GM12873 (cell line): ENCODE results near the gene NT5DC3.

ENCODE experiments used
- TF ChIP-seq, protein P1 (sequence below): IDR thresholded peaks from 2 replicates; pipeline ENCODE4 v1.5.1; 2012; ENCODE audit warnings: low read depth, mild to moderate bottlenecking, moderate library complexity, low read length, control low read depth; ENCODE audit not compliant: insufficient read depth; ENCODE audit errors: missing control alignments

Gene NT5DC3

DNA sequence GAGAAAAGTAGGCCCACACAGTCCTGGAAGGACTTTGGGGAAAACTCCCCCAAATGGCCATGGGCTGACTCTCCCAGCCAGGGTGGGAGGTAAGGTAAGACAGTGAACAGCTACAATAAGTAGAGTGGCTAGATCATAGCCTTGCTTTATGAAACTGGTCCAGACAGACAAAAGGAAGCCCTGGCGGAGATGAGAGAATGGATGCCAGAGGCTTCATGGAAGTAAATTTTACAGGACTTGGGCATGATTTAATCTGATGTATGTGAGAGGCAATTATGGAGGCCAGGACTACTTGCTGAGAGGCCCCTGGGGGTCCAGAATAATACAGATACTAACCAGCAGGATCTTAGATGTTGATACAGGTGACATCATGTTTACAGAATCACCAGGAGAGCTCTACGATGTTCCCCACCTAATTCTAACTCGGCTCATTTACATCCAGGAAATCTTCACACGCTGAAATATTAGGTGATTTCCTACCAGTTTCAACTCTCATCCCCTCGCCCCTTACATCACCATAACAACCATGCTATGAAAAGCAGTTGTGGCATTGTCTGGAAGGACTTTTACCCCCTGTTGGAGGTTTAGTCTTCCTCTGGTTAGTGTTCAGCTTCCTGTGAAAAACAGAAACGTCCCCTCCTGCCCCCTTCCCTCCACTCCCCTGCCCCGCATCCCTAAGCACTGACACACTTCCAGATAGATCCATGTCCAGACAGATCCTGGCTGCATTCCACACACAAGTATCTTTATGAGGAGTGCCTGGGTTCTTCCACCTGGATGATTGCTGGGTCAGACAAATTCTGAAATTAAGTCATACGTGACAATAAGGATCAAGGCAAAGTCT lies 39.5 kb upstream of the NT5DC3 start:
- TF ChIP-seq, protein P1, sequence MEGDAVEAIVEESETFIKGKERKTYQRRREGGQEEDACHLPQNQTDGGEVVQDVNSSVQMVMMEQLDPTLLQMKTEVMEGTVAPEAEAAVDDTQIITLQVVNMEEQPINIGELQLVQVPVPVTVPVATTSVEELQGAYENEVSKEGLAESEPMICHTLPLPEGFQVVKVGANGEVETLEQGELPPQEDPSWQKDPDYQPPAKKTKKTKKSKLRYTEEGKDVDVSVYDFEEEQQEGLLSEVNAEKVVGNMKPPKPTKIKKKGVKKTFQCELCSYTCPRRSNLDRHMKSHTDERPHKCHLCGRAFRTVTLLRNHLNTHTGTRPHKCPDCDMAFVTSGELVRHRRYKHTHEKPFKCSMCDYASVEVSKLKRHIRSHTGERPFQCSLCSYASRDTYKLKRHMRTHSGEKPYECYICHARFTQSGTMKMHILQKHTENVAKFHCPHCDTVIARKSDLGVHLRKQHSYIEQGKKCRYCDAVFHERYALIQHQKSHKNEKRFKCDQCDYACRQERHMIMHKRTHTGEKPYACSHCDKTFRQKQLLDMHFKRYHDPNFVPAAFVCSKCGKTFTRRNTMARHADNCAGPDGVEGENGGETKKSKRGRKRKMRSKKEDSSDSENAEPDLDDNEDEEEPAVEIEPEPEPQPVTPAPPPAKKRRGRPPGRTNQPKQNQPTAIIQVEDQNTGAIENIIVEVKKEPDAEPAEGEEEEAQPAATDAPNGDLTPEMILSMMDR = no peak

DNA sequence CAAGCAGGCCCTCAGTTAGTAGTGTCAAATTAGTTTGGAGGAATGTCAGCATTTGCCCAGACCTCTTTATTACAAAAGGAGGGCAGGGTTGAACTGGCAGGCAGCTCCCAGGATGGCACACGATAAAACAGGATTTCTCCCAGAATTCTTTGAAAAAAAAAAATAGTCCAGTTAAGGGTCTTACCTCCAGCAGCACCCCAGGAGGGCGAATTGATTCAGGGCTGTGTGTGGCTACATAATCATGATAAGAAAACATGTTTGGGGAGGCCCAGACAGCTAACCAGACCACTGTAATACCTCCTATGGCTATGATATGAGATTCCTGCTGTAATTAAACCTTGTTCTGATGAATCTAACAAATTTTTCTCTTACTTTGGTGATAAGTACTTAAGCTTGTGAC lies 38.8 kb upstream of the NT5DC3 start:
- TF ChIP-seq, protein P1 = no peak

DNA sequence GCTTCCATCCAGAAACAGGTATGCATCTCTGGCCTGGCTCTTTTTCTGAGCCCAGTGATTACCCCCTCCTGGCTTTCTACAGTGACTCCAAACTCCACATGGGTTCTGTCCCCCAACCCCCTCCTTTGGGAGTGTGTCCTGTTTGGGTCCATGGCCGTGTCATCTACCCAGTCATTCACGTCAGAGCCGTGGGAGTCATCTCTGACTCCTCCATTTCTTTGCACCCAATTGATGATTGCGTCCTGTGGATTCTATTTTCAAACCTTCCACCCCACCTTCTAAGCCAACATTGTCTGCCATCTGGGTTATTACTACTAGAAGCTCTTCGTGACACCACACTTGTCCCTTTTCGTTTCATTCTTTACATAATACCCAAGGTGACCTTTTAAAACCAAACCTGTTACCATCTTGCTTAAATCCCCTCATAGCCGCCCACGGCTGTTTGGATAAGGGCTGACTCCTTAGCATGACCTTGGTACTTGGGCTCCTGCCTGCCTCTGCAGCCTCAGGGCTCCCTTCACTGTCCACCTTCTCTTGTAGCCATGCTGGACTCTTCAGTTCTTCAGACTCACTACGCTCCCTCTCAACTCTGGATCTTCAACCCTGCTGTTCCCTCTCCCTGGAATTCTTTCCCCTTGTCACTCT lies 38.1 kb upstream of the NT5DC3 start:
- TF ChIP-seq, protein P1 = no peak

DNA sequence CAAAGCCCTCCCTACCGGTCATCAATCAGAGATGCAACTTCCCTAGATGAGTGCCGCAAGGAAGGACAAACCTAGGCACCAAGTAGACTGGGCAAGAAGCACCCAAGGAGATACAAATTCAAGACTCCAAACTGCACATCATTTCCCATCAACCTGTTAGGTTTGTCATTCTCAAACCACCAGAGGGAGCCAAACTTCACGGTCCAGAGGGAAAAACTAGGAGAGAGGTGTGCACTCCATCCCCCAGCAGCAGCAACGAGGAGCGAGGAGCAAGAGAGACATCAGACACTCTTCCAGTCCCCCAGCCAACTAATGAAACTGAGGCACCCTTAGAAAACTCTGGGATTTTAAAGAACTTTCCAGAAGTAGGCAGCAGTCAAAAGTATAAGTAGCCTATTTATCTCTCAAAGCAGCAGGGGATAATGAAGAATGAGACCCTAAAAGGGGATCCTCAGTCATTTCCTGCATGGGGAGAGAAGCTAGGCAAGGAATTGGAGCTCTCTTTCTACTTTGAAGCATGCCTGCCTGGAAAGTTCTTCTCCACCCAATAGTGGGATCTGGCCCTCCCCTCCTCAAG lies 37.0 kb upstream of the NT5DC3 start:
- TF ChIP-seq, protein P1 = peak; percentile 83

DNA sequence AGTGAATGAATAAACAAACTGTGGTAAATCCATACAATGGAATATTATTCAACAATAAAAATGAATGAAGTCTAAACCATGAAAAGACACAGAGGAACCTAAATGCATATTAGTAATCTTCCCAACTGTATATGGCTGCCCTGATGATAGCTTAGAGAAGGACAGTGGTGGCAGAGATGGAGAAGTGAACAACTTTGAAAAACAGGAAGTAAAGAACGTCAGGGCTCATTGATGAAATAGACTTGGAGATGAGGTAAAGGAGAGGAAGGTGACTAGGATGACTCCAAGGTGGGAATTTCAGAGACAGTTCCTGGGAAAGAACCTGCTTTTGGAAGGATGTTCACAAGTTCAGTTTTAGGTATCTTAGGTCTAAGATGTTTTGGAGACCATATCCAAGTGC lies 36.3 kb upstream of the NT5DC3 start:
- TF ChIP-seq, protein P1 = no peak

DNA sequence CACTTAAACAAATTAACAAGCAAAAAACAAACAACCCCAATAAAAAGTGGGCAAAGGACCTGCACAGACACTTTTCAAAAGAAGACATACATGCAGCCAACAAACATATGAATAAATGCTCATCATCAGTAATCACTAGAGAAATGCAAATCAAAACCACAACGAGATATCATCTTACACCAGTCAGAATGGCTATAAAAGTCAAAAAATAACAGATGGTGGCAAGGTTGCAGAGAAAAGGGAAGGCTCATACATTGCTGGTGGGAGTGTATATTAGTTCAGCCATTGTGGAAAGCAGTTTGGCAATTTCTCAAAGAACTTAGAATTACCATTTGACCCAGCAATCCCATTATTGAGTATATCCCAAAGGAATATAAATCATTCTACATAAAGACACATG lies 34.6 kb upstream of the NT5DC3 start:
- TF ChIP-seq, protein P1 = no peak

DNA sequence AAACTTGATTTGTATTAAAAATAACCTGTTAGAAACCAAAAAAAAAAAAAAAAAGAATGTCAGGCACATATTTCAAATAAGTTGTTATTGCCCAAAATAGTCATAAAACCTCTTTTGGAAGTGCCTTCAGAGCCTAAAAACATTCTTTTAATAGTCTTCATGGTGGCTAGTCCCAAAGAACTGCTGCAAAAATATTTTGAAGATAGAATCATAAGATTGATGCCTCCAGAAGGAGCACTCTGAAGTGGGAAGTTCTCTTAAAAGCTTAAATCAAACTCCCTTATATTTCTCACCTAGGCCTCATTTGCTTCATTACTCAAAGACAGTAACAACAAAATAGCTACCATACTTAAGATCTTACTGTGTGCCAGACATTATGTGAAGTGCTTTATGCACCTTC lies 27.2 kb upstream of the NT5DC3 start:
- TF ChIP-seq, protein P1 = no peak
